HG03442 (cell line): ENCODE data around the gene LMNTD2.
"Not testable (repeated sequence)": the region's sequence is repeated elsewhere in the genome, so short reads cannot be mapped to it uniquely, and the experiment has no call there.

ENCODE experiments used
- ATAC-seq: cut with Tn5 transposase; IDR thresholded peaks from one replicate; pipeline ENCODE4 v1.9.1; 2021; ENCODE audit warnings: mild to moderate bottlenecking, moderate library complexity; ENCODE audit not compliant: unreplicated experiment

The LMNTD2 gene

GRCh38 chr11:516918-517685 is 43.4 kb downstream of the LMNTD2 start:
- ATAC-seq: not testable (repeated sequence)

GRCh38 chr11:516400-516799 is 44.1 kb downstream of the LMNTD2 start:
- no peak for ATAC-seq

GRCh38 chr11:515131-515530 is 45.4 kb downstream of the LMNTD2 start:
- no peak for ATAC-seq

GRCh38 chr11:514606-515005 is 45.9 kb downstream of the LMNTD2 start:
- ATAC-seq: no peak

GRCh38 chr11:512761-513595 is 47.6 kb downstream of the LMNTD2 start:
- ATAC-seq: no peak

GRCh38 chr11:508956-509355 is 51.6 kb downstream of the LMNTD2 start:
- ATAC-seq: no peak

GRCh38 chr11:507727-508515 is 52.6 kb downstream of the LMNTD2 start:
- ATAC-seq: no peak

GRCh38 chr11:506995-507726 is 53.4 kb downstream of the LMNTD2 start, which contains the start of gene RNH1:
TSS of gene RNH1 (minus strand) at chr11:507242. CDS start at chr11:502162, 5,080 bp downstream.
- peak; percentile 48 for ATAC-seq

- peak; percentile 53 for ATAC-seq
Measured at GRCh38 chr11:506238-506994, 54.1 kb downstream of the LMNTD2 start.

GRCh38 chr11:504994-505344 is 55.6 kb downstream of the LMNTD2 start:
- ATAC-seq: no peak
